T-cell (primary cell): Measurements from ENCODE around the gene LHFPL2. TPM values are rescaled to one million over a fixed set of nuclear protein-coding genes. Genes with fewer than 3 reads are reported as not detected.

Experiments
- ATAC-seq, 4 experiments: fragments of 200-7000 bp in 3 of 4; fragments of 150-1000 bp in 1 of 4; cut with Tn5 transposase; replicated peaks in 1 of 4; 1 replicate in 3 of 4; 2 replicates in 1 of 4; pipeline ENCODE4 v1.10.0; 2021; ENCODE audit warnings: moderate library complexity in 3 of 4, mild to moderate bottlenecking in 2 of 4, moderate number of reproducible peaks in 1 of 4
- CTCF ChIA-PET, 2 donors: fragments of 300-600 bp; sonication (Branson Sonifier 250); formaldehyde crosslinking; loops; one replicate each; lab custom pipeline; 2022; ENCODE audit warnings: antibody characterized with exemption in 2 of 2; lab: Charles Lee
- POLR2A ChIA-PET, 2 donors: fragments of 300-600 bp; sonication (Branson Sonifier 250); formaldehyde crosslinking; loops; one replicate each; lab custom pipeline; 2022; ENCODE audit warnings: antibody characterized with exemption in 2 of 2; lab: Charles Lee
- DNase-seq, 35 experiments: peaks; one replicate each; pipeline versions ENCODE4 v3.0.0 to v3.0.0-alpha.2; 2013 to 2023
- H3K27ac ChIP-seq: one replicate; pipeline ENCODE4 v1.5.1; 2013; ENCODE audit warnings: low read length
- H3K27me3 ChIP-seq, 2 experiments: replicated peaks in 1 of 2; 1 replicate in 1 of 2; 2 replicates in 1 of 2; pipeline versions ENCODE4 v1.6.1 to v1.7.0; 2013; ENCODE audit warnings: low read length in 1 of 2, mixed read lengths in 1 of 2; ENCODE audit not compliant: control insufficient read depth in 2 of 2, insufficient read depth in 2 of 2; ENCODE audit errors: extremely low read depth in 1 of 2
- H3K36me3 ChIP-seq, 2 donors: 1 replicate in 1 of 2; 2 replicates in 1 of 2; pipeline versions ENCODE4 v1.6.1 to v1.7.0; 2013; ENCODE audit warnings: low read length in 1 of 2; ENCODE audit not compliant: control insufficient read depth in 2 of 2, insufficient read depth in 1 of 2; ENCODE audit errors: extremely low read depth in 1 of 2
- H3K4me1 ChIP-seq, 2 experiments: 1 replicate in 1 of 2; 2 replicates in 1 of 2; pipeline versions ENCODE4 v1.6.1 to v1.7.0; 2013; ENCODE audit warnings: low read length in 2 of 2, mixed read lengths in 1 of 2; ENCODE audit not compliant: insufficient read depth in 2 of 2, control insufficient read depth in 1 of 2; ENCODE audit errors: extremely low read depth in 1 of 2
- H3K4me3 ChIP-seq, 2 donors: 1 replicate in 1 of 2; 2 replicates in 1 of 2; pipeline versions ENCODE4 v1.5.1 to v1.7.0; 2013; ENCODE audit warnings: mild to moderate bottlenecking in 2 of 2, low read length in 1 of 2, moderate library complexity in 1 of 2; ENCODE audit not compliant: control insufficient read depth in 1 of 2; ENCODE audit errors: extremely low read depth in 1 of 2
- H3K9me3 ChIP-seq: 2 replicates; pipeline ENCODE4 v1.7.0; 2013
- H3K27ac Mint-ChIP-seq, 2 donors: one replicate each; pipeline ENCODE4 v1.8.0; 2020 to 2021; ENCODE audit warnings: mild to moderate bottlenecking in 2 of 2, mixed read lengths in 2 of 2
- H3K27me3 Mint-ChIP-seq, 2 donors: one replicate each; pipeline ENCODE4 v1.8.0; 2021 to 2022; ENCODE audit warnings: mixed read lengths in 2 of 2
- H3K36me3 Mint-ChIP-seq: one replicate; pipeline ENCODE4 v1.8.0; 2021; ENCODE audit warnings: mixed read lengths
- H3K4me1 Mint-ChIP-seq, 3 donors: one replicate each; pipeline ENCODE4 v1.8.0; 2020 to 2022; ENCODE audit warnings: mixed read lengths in 3 of 3, mild to moderate bottlenecking in 1 of 3
- H3K4me3 Mint-ChIP-seq, 3 donors: one replicate each; pipeline ENCODE4 v1.8.0; 2020 to 2022; ENCODE audit warnings: mild to moderate bottlenecking in 3 of 3, mixed read lengths in 3 of 3, moderate library complexity in 3 of 3
- H3K9me3 Mint-ChIP-seq, 3 donors: one replicate each; pipeline ENCODE4 v1.8.0; 2020 to 2022; ENCODE audit warnings: mixed read lengths in 3 of 3
- WGBS: methylation state at CpG from one replicate; pipeline ENCODE4 v1.1.5; 2013; ENCODE audit warnings: missing lambda C conversion rate; ENCODE audit not compliant: insufficient coverage; 5-methylcytosine and 5-hydroxymethylcytosine counted together
- total RNA-seq, 35 experiments: library from RNA in 6 of 35; stranded (reverse) in 6 of 35; fragments of 120-200 nt in 1 of 35; gene quantifications; one replicate each; pipeline versions ENCODE4 v1.2.1 to v1.2.4 and lab custom pipeline; 2013 to 2026

LHFPL2 gene
- total RNA-seq, 5 donors from 2014 or later (not counting 1 experiment from before 2014, with no cell fraction given) = 0.19 to 1.9 (median 0.82) TPM

DNA sequence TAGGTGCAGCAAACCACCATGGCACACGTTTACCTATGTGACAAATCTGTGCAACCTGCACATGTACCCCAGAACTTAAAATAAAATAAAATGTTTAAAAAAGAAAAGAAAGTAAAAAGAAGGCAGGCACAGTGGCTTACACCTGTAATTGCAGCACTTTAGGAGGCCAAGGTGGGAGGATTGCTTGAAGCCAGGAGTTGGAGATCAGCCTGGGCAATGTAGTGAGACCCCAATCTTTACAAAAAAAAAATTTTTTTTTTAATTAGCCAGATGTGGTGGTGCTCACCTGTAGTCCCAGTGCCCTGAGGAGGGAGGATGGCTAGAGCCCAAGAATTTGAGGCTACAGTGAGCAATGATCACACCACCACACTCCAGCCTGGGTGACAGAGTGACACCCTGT, 12.5 kb upstream of the LHFPL2 start:
- ChIA-PET CTCF (no interaction called here), POLR2A (no interaction called here)
- H3K27ac ChIP-seq = no peak overlapping the region
- H3K4me3 ChIP-seq = no peak overlapping the region
- Mint-ChIP-seq H3K27me3 (peaks cover 9 to 17% of the 10 kb centered on the region in 2 donors), H3K4me1 (no peaks in the 10 kb centered on the region), H3K27ac (no peak overlapping the region), H3K4me3 (no peak overlapping the region), H3K36me3 (no peaks in the 10 kb centered on the region), H3K9me3 (no peaks in the 10 kb centered on the region)
- DNase-seq (no peak), ATAC-seq (no peak)
- peaks cover 0 to 12% of the 10 kb centered on the region in 2 experiments for H3K27me3 ChIP-seq
- no peaks in the 10 kb centered on the region for H3K9me3 ChIP-seq
- no peaks in the 10 kb centered on the region for H3K36me3 ChIP-seq
- no peaks in the 10 kb centered on the region for H3K4me1 ChIP-seq
- no CpG with 5 or more reads among the region's 1 CpG for WGBS

DNA sequence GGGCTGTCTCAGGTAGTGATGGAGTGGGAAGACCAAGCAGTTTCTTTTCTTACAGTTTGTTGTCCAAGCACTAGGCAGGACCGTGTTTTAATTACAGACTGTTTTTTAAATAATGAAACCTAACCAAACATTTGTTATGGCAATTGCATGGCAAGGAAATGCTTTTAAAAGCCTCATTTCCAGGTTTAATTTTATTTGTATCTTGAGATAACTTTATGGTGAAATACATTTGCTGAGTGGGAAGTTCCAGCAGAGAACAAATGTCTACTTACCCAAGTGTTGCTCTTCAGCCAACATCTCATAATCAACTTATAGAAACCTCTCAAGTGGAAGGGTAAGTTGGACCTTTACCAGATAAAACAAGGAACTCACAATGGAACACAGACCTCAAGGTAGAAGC, 11.8 kb upstream of the LHFPL2 start:
- no peak overlapping the region for H3K4me3 ChIP-seq
- H3K4me1 ChIP-seq = no peaks in the 10 kb centered on the region
- no peak overlapping the region for H3K27ac ChIP-seq
- CTCF ChIA-PET = no interaction called here
- H3K4me3 Mint-ChIP-seq = no peak overlapping the region
- H3K27ac Mint-ChIP-seq = no peak overlapping the region
- H3K36me3 Mint-ChIP-seq = no peaks in the 10 kb centered on the region
- H3K4me1 Mint-ChIP-seq = no peaks in the 10 kb centered on the region
- H3K27me3 ChIP-seq = peaks cover 0 to 7% of the 10 kb centered on the region in 2 experiments
- DNase-seq = no peak
- WGBS = no CpG with 5 or more reads among the region's 1 CpG
- H3K36me3 ChIP-seq = no peaks in the 10 kb centered on the region
- POLR2A ChIA-PET = no interaction called here
- no peak for ATAC-seq
- H3K9me3 ChIP-seq = no peaks in the 10 kb centered on the region
- peaks cover 4 to 17% of the 10 kb centered on the region in 2 donors for H3K27me3 Mint-ChIP-seq
- no peaks in the 10 kb centered on the region for H3K9me3 Mint-ChIP-seq

DNA sequence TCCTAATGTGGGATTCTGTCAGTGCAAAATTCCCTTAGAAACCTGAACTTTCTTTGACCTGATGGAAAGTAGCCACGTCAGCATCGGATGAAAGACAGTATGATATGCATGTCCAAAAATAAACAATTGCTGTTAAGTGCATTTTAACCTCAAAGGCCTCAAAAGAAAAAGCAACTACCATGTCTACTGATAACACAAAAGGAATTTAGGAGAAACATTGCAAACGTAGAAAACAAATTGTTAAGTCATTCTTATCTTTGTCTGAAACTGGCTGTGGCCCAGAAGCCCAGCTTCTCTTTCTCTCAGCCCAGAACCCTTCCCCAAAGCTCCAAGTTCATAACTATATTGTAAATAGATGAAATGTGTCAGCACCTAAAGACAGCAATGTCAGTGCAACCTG, 11.1 kb upstream of the LHFPL2 start:
- H3K27ac Mint-ChIP-seq = no peak overlapping the region
- H3K27me3 ChIP-seq = peaks cover 0 to 7% of the 10 kb centered on the region in 2 experiments
- no peaks in the 10 kb centered on the region for H3K9me3 Mint-ChIP-seq
- peaks cover 4 to 17% of the 10 kb centered on the region in 2 donors for H3K27me3 Mint-ChIP-seq
- ChIA-PET POLR2A (no interaction called here), CTCF (no interaction called here)
- 70% methylated on average over 2 of the region's 3 CpGs for WGBS
- H3K36me3 ChIP-seq = no peaks in the 10 kb centered on the region
- no peak overlapping the region for H3K4me3 ChIP-seq
- H3K27ac ChIP-seq = no peak overlapping the region
- no peaks in the 10 kb centered on the region for H3K36me3 Mint-ChIP-seq
- H3K4me1 ChIP-seq = no peaks in the 10 kb centered on the region
- no peak for DNase-seq
- ATAC-seq = no peak
- no peaks in the 10 kb centered on the region for H3K4me1 Mint-ChIP-seq
- H3K9me3 ChIP-seq = no peaks in the 10 kb centered on the region
- H3K4me3 Mint-ChIP-seq = no peak overlapping the region

DNA sequence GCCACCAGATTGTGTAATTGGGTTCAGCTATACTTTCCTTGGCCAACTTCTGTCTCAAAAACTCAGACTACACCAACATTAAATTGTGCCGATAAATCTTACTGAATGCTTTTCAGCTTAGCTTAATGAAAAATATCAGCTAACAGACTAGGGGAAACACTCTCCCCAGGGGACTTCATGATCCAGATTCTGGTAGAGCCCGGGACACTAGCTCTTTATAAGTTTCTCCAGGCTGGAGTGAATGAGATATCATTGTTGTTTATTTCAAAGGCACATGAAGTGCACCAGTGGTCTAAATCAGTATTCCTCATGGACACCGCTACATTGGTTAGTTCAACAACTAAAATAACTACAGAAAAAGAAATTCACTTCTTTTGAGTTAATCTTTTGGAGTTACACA, 10.5 kb upstream of the LHFPL2 start:
- WGBS = 100% methylated on average over 1 of the region's 3 CpGs
- no peak overlapping the region for H3K4me3 Mint-ChIP-seq
- no peak for ATAC-seq
- H3K9me3 Mint-ChIP-seq = no peaks in the 10 kb centered on the region
- no peaks in the 10 kb centered on the region for H3K4me1 ChIP-seq
- H3K4me1 Mint-ChIP-seq = no peaks in the 10 kb centered on the region
- H3K36me3 ChIP-seq = no peaks in the 10 kb centered on the region
- no peak overlapping the region for H3K27ac ChIP-seq
- no peaks in the 10 kb centered on the region for H3K36me3 Mint-ChIP-seq
- no peak overlapping the region for H3K27ac Mint-ChIP-seq
- POLR2A ChIA-PET = interaction anchor here in 1 of 2 donors (0.5 kb wide), 1 partner anchor 117 kb away, joined by 7 read pairs; no protein-coding TSS in a partner anchor
- peaks cover 4 to 17% of the 10 kb centered on the region in 2 donors for H3K27me3 Mint-ChIP-seq
- peaks cover 0 to 7% of the 10 kb centered on the region in 2 experiments for H3K27me3 ChIP-seq
- CTCF ChIA-PET = no interaction called here
- no peak for DNase-seq
- H3K9me3 ChIP-seq = no peaks in the 10 kb centered on the region
- H3K4me3 ChIP-seq = no peak overlapping the region

DNA sequence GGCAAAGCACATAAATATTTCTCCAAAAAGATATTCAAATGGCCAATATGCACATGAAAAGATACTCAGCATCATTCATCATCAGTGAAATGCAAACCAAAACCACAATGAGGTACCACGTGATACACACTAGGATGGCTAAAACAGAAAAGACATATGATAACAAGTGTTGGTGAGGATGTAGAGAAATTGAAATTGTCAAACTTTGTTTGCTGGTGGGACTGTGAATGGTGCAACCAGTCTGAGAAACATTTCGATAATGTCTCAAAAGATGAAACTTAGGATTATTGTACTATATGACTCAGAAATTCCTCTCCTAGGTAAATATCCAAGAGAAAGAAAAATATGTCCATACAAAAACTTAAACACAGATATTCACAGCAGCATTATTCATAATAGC, 8.6 kb upstream of the LHFPL2 start:
- peaks cover 0 to 3% of the 10 kb centered on the region in 2 experiments for H3K27me3 ChIP-seq
- no peak overlapping the region for H3K4me3 Mint-ChIP-seq
- H3K4me1 Mint-ChIP-seq = no peaks in the 10 kb centered on the region
- CTCF ChIA-PET = no interaction called here
- ATAC-seq (no peak), DNase-seq (no peak)
- no peaks in the 10 kb centered on the region for H3K9me3 Mint-ChIP-seq
- H3K27me3 Mint-ChIP-seq = peaks cover 4 to 23% of the 10 kb centered on the region in 2 donors
- no CpG with 5 or more reads among the region's 2 CpGs for WGBS
- POLR2A ChIA-PET = no interaction called here
- no peak overlapping the region for H3K4me3 ChIP-seq
- H3K36me3 ChIP-seq = no peaks in the 10 kb centered on the region
- H3K36me3 Mint-ChIP-seq = no peaks in the 10 kb centered on the region
- no peaks in the 10 kb centered on the region for H3K4me1 ChIP-seq
- H3K27ac Mint-ChIP-seq = no peak overlapping the region
- H3K27ac ChIP-seq = no peak overlapping the region
- no peaks in the 10 kb centered on the region for H3K9me3 ChIP-seq

DNA sequence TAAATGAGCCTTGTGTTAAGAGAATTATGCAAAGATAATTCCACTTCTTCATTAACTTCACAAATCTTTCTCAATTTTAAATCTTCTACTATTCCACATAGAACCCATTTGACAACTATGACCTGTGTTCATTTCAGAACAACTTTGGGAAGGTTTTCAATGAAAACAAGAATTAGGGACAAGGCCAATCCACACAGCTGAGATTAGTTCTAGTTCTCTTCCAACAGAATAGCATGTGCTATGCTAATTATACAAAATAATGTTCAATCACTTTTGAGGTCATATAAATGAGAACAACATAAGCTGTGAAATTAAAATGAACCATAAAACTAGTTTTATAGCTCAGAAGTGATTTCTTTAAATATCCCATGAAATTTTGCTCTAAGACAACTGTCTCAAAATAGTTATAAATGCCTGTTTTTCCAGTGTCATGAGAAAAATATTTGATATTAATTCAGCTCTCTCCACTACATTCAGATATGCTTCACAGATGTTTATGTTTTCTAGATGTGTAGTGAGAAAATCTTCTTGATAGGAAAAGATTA, 7.2 kb upstream of the LHFPL2 start:
- Mint-ChIP-seq H3K27me3 (peaks cover 7 to 27% of the 10 kb centered on the region in 2 donors), H3K4me1 (no peaks in the 10 kb centered on the region), H3K27ac (no peak overlapping the region), H3K4me3 (no peak overlapping the region), H3K9me3 (no peaks in the 10 kb centered on the region), H3K36me3 (no peaks in the 10 kb centered on the region)
- Histone ChIP-seq H3K27ac (no peak overlapping the region), H3K4me1 (no peaks in the 10 kb centered on the region), H3K4me3 (no peak overlapping the region), H3K9me3 (no peaks in the 10 kb centered on the region), H3K27me3 (no peaks in the 10 kb centered on the region), H3K36me3 (no peaks in the 10 kb centered on the region)
- ChIA-PET POLR2A (no interaction called here), CTCF (no interaction called here)
- ATAC-seq = no peak
- DNase-seq = no peak

DNA sequence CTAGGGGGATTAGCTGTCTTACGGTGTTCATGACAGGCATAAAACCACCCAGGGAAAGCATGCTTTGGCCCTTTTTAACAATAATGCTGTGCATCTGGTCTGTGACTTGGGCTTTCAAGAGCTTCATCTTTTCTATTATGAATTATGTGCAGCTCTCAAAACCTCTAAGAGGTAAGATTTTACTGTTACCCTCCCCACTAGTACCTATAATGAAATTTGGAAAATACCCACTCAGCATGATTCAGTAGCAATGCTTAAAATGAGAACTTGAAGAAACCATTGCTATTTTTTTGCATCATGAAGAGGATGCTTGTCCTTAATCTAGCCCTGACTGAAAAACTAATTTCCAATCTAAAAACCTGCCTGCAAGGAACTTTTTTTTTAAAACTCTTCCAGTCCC, 5.8 kb upstream of the LHFPL2 start:
- H3K4me1 Mint-ChIP-seq = peaks cover 3 to 6% (median 3%) of the 10 kb centered on the region in 3 donors

More for the DNA sequence above, 5.8 kb upstream of the LHFPL2 start:
- no peak overlapping the region for H3K27ac Mint-ChIP-seq
- ChIA-PET CTCF (no interaction called here), POLR2A (no interaction called here)
- peaks cover 18 to 31% of the 10 kb centered on the region in 2 donors for H3K27me3 Mint-ChIP-seq
- no peak for DNase-seq
- H3K4me1 ChIP-seq = no peaks in the 10 kb centered on the region
- no peaks in the 10 kb centered on the region for H3K9me3 ChIP-seq
- no peaks in the 10 kb centered on the region for H3K9me3 Mint-ChIP-seq
- no peak for ATAC-seq
- peaks cover 0 to 6% of the 10 kb centered on the region in 2 experiments for H3K27me3 ChIP-seq
- H3K4me3 ChIP-seq = no peak overlapping the region
- WGBS = 100% methylated on average over 1 of the region's 1 CpG
- H3K27ac ChIP-seq = no peak overlapping the region
- H3K36me3 ChIP-seq = no peaks in the 10 kb centered on the region
- no peaks in the 10 kb centered on the region for H3K36me3 Mint-ChIP-seq
- H3K4me3 Mint-ChIP-seq = no peak overlapping the region
